GM03348 (cell line): ENCODE results near the gene MYO10.
"Not testable (repeated sequence)": the region's sequence is repeated elsewhere in the genome, so short reads cannot be mapped to it uniquely, and the experiment has no call there.

Source experiments
- DNase-seq: peaks from one replicate; pipeline ENCODE4 v3.0.0; 2012; ENCODE audit warnings: low spot score

Gene MYO10

DNA sequence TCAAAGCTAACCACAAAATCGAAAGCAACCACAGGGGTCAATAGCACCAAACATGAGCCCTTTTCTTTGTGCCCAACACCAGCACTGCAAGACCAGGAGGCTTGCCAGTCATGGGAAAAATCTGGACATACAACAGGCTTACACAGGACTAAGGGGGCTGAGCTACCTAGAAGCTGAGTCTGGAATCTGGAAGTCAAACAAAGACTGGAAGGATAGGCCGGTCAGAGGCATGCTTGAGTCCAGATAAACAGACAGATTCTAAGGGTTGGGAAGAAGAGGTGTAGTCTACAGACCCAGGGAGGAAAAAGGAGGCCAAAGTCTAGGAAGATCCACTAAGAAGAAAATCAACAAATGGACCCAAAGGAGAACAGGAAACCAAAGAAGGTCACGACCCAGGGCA lies 73.3 kb downstream of the MYO10 start:
- no peak for DNase-seq

DNA sequence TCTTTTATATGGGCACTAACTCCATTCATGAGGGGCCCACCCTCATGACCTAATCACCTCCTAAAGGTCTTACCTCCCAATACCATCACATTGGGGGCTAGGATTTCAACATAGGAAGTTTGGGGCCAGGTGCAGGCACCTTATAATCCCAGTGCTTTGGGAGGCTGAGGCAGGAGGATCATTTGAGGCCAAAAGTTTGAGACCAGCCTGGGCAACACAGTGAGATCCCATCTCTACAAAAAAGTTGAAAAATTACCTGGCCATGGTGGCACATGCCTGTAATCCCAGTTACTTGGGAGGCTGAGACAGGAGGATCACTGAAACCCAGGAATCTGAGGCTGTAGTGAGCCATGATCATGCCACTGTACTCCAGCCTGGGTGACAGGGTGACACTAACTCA lies 76.7 kb downstream of the MYO10 start:
- no peak for DNase-seq

GRCh38 chr5:16858151-16858550 lies 77.9 kb downstream of the MYO10 start:
- no peak for DNase-seq

GRCh38 chr5:16857635-16858034 lies 78.5 kb downstream of the MYO10 start:
- DNase-seq, result no peak

GRCh38 chr5:16856531-16856930 lies 79.6 kb downstream of the MYO10 start:
- DNase-seq, result no peak

- no peak for DNase-seq
Measured at GRCh38 chr5:16855898-16856297, 80.2 kb downstream of the MYO10 start.

GRCh38 chr5:16855485-16855884 lies 80.6 kb downstream of the MYO10 start:
- peak; percentile 36 for DNase-seq

DNA sequence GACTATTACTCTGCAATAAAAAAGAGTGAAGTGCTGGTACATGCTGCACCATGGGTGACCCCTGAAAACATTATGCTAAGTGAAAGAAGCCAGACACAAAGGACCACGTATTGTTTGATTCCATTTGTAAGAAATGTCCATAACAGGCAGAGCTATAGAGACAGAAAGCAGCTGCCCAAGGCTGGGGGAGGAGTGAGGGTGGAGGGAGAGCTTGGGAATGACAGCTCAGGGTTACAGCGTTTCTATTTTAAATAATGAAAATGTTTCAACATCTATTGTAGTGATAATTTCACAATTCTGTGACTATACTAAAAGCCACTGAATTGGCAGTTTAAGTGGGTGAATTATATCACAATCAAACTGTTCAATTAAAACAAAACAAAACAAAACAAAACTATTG lies 81.7 kb downstream of the MYO10 start:
- DNase-seq, result peak; percentile 44

DNA sequence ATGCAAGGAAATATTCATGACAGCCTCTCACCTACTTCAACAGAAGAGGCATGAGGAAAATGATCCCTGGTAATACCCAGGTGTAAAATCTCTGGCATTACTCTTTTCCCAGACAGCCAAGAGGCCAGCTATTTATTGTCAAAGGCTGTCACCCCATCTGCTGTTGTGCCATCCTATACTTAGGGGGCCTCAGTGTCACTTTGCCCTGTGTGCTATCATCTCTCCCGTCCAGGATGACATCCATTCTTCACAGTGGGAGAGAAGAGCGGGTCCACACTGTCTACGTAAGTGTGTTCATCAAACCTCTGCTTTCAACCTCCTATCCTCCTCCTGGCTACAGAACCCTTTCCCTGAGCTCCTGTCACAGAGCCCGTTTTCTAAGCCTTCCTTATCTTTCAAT lies 82.6 kb downstream of the MYO10 start:
- no peak for DNase-seq

- no peak for DNase-seq
Measured at GRCh38 chr5:16852251-16853005, 83.7 kb downstream of the MYO10 start.

- no peak for DNase-seq
Measured at GRCh38 chr5:16849775-16850174, 86.3 kb downstream of the MYO10 start.

DNA sequence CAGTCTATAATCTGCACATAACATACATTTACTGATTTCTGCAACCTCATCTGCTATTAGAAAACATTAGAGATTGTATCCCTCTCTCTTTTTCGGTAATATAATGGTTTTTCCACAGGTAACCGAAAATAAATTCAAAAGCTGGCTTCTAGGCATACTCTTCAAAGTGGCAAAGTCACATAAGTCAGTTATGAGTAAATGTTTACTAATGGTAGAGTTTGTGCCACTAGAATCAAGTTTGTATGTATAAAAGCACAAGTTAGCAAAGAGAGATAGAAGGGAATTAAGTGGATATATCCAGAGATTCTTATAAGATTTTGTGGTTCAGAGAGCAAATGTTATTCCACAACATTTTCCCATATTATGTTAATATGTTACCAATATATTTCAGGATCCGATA lies 86.9 kb downstream of the MYO10 start:
- no peak for DNase-seq

- DNase-seq, result no peak
Measured at GRCh38 chr5:16844952-16845351, 91.1 kb downstream of the MYO10 start.

DNA sequence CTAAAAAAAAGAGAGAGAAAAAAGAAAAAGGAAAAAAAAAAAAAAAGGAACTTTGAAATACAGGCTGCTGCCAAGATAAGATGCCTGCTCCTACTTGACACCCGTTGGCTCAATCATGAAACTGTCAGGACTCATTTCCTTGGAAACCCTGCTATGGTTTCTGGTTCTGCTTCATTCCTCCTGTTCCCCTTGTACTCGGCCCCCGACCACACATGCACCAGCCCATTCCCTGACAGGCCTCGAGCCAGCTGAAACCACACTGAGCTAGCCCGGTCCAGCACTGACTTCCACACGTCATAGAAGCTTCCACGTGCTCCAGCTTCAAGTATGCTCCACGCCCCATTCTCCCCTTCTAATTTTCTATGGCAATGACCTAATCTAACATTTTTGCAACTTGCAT lies 93.2 kb downstream of the MYO10 start:
- DNase-seq, result no peak

DNA sequence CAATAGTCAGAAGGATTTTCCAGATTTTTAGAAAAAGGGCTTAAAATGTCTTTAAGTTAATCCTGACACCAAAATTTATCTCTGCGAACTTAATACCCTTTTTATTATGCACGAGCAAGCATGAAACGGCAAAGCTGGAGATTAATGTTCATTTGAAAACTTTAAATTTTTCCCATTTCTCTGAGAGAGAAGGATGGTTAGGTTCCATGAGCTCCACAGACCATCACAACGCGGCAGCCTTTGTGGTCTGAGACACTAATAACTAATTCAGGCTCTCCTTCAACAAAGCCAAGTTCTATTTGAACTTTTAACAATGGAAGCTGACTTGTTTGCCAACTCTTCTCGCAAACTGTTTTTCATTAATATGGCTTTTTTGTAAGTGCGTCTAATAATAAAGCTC lies 94.7 kb downstream of the MYO10 start:
- DNase-seq, result no peak

- no peak for DNase-seq
Measured at GRCh38 chr5:16837305-16837704, 98.8 kb downstream of the MYO10 start.

DNA sequence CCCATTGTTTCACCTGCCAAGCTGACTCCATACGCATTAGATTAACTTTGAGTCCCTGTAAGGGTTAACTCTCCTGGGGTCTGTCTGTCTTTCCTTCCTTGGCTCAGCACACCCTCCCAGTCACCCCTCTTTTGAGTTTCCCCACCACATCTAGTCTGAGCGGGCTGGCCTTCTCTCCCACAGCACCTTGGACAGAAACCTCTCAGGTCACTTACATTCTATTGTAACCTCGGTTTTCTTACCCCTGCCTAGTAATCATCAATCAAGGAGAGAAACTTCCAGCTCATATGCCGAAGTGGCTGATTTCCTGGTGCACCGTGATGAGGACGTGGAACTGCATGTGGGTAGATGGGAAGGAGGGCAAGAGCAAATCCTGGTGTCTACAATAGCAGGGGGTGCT lies 102.1 kb downstream of the MYO10 start:
- DNase-seq, result no peak

DNA sequence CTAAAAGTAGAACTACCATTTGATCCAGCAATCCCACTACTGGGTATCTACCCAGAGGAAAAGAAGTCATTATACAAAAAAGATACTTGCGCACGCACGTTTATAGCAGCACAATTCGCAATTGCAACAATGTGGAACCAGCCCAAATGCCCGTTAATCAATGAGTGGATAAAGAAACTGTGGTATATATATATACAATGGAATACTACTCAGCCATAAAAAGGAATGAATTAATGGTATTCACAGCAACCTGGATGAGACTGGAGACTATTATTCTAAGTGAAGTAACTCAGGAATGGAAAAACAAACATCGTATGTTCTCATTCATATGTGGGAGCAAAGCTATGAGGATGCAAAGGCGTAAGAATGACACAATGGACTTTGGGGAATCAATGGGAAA lies 104.8 kb downstream of the MYO10 start:
- DNase-seq, result not testable (repeated sequence)

DNA sequence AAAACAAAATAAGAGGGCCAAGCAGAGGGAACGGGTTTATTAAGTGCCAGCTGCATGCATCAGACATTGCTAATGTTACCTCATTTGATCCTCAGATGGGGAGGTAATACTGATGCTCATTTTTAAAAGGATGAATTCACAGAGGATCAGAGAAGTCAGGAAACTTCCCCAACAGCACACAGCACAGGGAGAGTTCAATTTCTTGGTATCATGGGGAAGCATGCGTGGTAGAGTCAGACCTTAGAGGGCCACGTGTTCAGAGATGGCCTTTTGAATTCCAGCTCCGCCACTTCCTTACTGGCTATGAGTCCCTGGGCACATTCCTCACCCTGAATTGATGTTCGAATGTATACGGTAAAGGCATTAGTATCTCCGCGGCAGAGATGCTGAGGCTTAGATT lies 108.3 kb downstream of the MYO10 start:
- no peak for DNase-seq

- no peak for DNase-seq
Measured at GRCh38 chr5:16826379-16827125, 109.5 kb downstream of the MYO10 start.

DNA sequence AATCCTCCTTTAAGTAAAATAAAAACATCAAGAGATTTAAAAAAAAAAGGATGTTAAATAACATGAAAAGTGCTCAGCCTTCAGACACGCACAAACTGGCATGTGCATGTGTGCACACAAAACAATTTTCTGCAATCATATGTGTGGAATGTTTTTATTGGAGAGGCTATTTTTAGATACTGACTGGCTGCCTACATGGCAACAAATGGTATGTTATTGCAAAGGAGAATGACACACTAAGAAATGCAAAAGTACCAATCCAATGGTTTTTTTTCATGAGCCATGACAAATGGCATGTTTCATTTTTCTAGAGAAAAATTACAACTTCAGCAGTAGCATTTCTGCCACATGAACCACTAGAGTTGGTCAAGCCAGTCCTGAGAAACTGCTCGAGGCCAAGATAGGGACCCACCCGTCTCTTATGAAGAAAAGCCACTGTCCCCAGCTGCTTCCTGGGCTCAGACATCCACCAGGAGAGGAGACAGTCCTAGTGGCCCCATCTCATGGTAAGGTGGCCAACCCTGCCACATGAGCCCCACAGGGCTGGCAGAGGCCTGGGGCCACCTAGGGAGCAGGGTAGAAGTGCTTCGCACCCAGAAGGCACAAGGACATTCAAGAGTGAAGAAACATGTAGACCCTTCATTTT lies 116.4 kb downstream of the MYO10 start:
- peak; percentile 64 for DNase-seq

DNA sequence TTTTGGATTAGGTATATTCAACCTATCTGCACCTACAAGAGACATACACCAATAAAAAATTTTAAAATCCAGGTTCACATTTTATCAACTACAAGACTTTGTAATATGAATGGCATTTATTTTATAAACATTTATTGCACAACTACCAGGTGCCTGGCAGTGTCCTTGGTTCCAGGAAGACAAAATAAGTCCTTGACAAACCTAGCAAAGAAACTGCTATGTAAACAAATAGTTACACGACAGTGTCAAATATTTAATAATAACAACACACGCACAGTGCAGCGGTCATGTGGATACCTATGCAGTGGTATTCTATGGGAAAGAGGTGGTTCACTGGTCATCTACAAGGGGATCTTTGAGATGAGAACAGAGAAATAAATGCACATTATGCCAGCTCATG lies 120.7 kb downstream of the MYO10 start:
- no peak for DNase-seq

GRCh38 chr5:16812911-16813310 lies 123.2 kb downstream of the MYO10 start:
- no peak for DNase-seq
